ENCODE data around the gene BAG5. TPM values are rescaled to one million over a fixed set of nuclear protein-coding genes. Genes with fewer than 3 reads are reported as not detected.

The BAG5 gene
- total RNA-seq, 1 donor from 2014 or later = 27.2 TPM

DNA sequence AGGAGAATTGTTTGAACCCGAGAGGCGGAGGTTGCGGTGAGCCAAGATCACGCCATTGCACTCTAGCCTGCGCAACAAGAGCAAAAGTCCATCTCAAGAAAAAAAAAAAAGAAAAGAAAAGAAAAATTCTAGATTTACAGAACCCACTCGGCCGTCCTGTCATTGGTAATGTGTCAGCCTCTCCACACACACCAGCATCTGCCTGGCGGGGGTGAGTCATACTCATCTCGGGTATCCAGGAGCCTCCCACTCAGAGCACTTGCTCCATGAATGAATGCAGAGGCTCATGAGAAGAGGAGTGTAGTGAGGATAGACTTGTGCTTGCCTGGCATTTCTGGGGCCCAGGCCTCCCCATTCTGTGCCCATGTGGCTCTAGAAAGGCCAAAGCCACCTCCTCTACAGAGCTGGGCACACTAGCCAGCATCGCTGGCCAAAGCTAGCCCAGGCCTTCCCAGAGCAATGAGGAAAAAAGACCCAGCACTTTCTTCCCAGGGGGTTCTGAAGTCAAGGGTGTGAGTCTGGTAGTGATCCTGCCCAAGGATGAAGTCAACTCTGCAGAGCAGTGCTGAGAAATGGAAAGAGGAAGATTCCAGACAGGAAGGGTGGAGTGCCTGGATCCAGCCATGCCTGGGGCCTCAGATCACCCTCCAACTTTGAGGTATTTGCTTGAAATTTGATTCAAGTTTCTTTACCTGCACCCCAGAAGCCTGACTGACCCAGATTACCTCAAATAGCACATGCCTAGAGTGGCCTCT, 35.3 kb upstream of the BAG5 start:
- DNase-seq (ENCODE audit: low read depth) = no peak
- H3K4me3 ChIP-seq (ENCODE audit: low read depth, low read length) = no peak overlapping the region
- TF ChIP-seq, protein P1, sequence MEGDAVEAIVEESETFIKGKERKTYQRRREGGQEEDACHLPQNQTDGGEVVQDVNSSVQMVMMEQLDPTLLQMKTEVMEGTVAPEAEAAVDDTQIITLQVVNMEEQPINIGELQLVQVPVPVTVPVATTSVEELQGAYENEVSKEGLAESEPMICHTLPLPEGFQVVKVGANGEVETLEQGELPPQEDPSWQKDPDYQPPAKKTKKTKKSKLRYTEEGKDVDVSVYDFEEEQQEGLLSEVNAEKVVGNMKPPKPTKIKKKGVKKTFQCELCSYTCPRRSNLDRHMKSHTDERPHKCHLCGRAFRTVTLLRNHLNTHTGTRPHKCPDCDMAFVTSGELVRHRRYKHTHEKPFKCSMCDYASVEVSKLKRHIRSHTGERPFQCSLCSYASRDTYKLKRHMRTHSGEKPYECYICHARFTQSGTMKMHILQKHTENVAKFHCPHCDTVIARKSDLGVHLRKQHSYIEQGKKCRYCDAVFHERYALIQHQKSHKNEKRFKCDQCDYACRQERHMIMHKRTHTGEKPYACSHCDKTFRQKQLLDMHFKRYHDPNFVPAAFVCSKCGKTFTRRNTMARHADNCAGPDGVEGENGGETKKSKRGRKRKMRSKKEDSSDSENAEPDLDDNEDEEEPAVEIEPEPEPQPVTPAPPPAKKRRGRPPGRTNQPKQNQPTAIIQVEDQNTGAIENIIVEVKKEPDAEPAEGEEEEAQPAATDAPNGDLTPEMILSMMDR (conservative IDR thresholded peaks at IDR 0.05; ENCODE audit: low read depth, low read length) = no peak

DNA sequence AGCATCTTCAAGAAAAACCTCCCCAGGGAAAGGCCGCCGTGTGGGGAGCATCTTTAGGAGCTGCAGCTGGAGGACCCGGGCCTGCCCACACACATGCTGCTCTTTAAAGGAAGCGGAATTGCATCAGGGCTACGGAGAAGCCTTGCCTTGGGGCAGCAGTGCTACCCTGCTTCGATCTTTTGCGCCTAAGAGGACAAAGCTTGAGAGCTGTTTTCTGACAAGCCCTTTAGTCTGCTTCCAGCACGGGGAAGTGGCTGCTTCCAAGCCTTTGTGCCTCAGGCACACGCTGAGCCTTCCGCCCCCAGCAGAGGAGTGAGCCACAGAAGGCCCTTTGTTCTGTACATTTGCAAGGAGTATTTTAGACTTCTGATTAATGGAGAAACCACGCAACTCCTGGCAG, 31.8 kb upstream of the BAG5 start:
- DNase-seq (ENCODE audit: low read depth) = no peak
- H3K4me3 ChIP-seq (ENCODE audit: low read depth, low read length) = no peak overlapping the region
- TF ChIP-seq, protein P1 (conservative IDR thresholded peaks at IDR 0.05; ENCODE audit: low read depth, low read length) = no peak

DNA sequence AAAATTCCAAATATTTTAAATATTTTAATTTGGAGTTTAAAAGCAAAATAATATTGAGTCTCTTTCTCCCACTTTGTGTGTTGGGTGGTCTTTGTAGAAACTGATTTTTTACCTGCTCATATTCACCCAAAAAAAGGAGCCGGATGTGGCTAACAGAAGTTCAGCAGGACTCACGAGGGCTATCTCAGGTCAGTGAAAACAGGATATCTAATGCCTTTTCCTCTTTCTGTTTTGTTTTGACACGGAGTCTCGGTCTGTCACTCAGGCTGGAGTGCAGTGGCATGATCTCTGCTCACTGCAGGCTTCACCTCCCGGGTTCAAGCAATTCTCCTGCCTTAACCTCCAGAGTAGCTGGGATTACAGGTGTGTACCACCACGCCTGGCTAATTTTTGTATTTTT, 31.1 kb upstream of the BAG5 start:
- H3K4me3 ChIP-seq (ENCODE audit: low read depth, low read length) = no peak overlapping the region
- no peak for DNase-seq (ENCODE audit: low read depth)
- TF ChIP-seq, protein P1 (conservative IDR thresholded peaks at IDR 0.05; ENCODE audit: low read depth, low read length) = no peak

DNA sequence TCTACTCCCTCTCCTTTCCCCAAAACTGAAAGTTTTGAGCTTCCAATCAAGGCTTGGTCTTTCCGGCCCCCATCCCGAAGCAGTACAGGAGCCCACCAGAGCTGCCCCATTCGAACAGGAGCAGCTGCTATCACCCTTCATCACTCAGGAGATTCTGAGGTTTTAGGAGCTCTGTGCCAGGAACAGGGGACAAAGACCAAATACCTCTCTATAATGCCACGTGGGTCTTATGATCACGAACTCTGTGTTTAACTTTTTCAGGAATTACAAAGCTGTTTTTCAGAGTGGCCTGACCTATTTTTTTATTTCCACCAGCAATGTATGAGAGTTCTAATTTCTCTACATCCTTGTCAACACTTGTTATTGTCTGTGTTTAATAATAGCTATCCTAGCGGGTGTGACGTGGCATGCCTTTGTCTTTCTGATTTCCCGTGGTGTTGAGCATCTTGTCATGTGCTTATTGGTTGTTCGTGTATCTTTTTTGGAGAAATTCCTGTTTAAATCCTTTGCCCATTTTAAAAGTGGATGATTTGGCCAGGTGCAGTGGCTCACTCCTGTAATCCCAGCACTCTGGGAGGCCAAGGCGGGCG, 22.0 kb upstream of the BAG5 start:
- DNase-seq (ENCODE audit: low read depth) = no peak
- TF ChIP-seq, protein P1 (conservative IDR thresholded peaks at IDR 0.05; ENCODE audit: low read depth, low read length) = no peak
- no peak overlapping the region for H3K4me3 ChIP-seq (ENCODE audit: low read depth, low read length)

DNA sequence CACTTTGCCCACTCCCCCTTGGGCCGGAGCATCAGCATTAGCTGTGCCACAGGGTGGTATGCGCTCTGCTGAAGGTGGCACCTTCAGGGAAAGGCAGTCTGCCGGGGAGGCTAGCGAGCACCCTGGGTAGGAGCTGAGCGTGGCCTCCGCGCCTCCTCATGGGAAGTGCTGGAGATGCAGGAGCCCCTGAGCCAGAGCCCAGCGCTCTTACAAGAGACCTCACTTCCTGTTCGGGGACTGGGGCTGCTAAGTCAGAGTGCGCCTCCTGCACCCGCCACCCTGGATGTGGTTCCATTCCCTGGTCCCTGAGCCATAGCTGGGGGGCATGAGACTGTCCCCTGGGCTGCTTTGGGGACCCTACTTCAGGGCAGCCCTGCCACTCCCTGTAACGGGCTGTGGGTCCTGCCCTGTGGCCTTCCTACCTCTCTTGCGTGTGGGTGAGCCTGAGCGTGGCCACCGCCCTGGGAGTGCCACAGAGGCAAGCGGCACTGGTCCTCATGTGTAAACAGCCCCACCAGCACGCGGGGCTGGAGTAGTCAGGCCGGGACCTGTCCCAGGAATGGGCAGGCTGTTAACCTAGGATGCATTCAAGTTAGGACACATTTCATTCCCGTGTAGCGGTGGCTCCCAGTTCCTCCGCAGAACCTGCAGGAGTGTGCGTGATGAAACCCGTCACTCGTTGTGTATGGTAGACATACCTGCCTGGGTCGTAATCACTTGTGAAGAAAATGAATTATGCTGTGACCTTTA, 19.7 kb upstream of the BAG5 start:
- TF ChIP-seq, protein P1 (conservative IDR thresholded peaks at IDR 0.05; ENCODE audit: low read depth, low read length) = no peak
- no peak overlapping the region for H3K4me3 ChIP-seq (ENCODE audit: low read depth, low read length)
- no peak for DNase-seq (ENCODE audit: low read depth)

DNA sequence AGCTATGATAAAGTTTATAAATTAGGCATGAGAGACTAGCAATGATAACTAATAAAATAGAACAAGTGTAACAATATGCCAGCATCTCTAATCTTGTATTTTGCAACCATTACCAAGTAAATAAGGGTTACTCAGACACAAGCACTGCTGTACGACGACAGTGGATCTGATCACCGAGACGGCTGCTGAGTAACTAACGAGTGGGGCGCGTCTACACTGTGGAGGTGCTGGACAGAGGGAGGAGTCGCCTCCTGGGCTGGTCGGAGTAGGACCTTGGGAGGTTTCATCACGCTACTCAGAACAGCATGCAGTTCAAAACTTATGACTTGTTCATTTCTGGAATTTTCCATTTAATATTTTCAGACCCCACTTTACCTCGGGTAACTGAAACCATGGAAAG, 18.7 kb upstream of the BAG5 start:
- no peak for DNase-seq (ENCODE audit: low read depth)
- H3K4me3 ChIP-seq (ENCODE audit: low read depth, low read length) = no peak overlapping the region
- TF ChIP-seq, protein P1 (conservative IDR thresholded peaks at IDR 0.05; ENCODE audit: low read depth, low read length) = no peak
